SK-N-SH treated with all-trans-retinoic acid at 6 μM for 48 hours (cell line): Measurements from ENCODE around the gene GGNBP2.

Experiments
- BACH2 ChIP-seq: fragments of 250-450 bp; sonication (Bioruptor Pico); IDR thresholded peaks from 2 replicates; pipeline ENCODE4 v1.9.0; 2021; ENCODE audit warnings: mild to moderate bottlenecking, borderline replicate concordance
- SNAI2 ChIP-seq: fragments of 250-450 bp; sonication (Bioruptor Pico); IDR thresholded peaks from 2 replicates; pipeline ENCODE4 v1.5.0; 2020; ENCODE audit warnings: mild to moderate bottlenecking, moderate library complexity
- TCF4 ChIP-seq: fragments of 250-450 bp; sonication (Bioruptor Pico); IDR thresholded peaks from 2 replicates; pipeline ENCODE4 v1.8.0; 2021; ENCODE audit warnings: mild to moderate bottlenecking, moderate library complexity, borderline replicate concordance
- ZNF70 ChIP-seq: fragments of 450-650 bp; formaldehyde crosslinking; IDR thresholded peaks from 2 replicates; pipeline ENCODE4 v1.5.0; 2020; ENCODE audit warnings: mild to moderate bottlenecking, moderate library complexity
- ZNF8 ChIP-seq: fragments of 450-650 bp; formaldehyde crosslinking; IDR thresholded peaks from 2 replicates; pipeline ENCODE4 v1.5.0; 2020; ENCODE audit warnings: mild to moderate bottlenecking, moderate library complexity
- TF ChIP-seq, protein P1 (sequence below): fragments of 250-450 bp; sonication (Bioruptor Pico); IDR thresholded peaks from 2 replicates; pipeline ENCODE4 v1.5.0; 2020; ENCODE audit warnings: mild to moderate bottlenecking, moderate library complexity
- TF ChIP-seq, protein P2 (sequence below): fragments of 250-450 bp; sonication (Bioruptor Pico); IDR thresholded peaks from 2 replicates; pipeline ENCODE4 v1.8.0; 2020; ENCODE audit warnings: mild to moderate bottlenecking, moderate library complexity, borderline replicate concordance

Gene GGNBP2

DNA sequence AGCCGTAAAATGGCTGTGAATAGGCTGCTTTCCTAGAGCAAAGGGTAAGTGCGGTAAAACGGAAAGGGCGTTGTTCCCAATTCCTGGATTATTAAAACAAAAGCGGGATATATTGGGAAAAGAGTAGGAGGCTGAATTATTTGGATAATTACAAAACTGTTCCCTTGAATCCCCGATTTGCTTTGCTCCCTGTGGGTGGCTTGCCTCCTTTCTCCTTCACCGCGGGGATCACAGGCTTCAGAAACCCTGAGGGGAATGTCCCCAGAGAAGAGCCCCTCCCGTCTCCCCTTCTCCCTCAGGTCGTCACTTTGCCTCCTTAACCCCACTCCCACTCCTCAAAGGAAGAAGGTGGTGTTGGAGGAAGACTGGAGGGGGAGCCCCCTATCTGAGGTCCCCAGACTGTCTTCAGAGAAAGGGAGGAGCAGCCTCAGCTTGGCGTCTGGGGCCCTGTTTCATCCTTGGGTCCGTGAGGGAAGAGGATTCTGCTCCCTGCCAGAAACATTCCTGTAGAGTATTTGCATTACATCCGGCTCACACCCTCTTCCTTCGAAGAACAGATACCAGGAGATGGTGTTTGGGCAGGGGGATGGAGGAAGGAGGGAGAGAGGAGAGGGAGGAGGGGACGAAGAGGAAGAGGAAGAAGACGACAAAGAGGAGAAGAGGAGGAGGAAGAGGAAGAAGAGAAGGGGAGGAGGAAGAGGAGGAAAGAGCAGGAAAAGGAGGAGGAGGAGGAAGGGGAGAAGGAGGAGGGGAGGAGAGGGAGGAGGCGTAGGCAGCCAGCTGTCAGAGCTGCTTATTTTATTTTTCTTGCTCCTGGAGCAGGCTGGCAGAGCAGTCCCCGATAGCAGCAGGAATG, 88.4 kb downstream of the GGNBP2 start (continued):
- TF ChIP-seq, protein P1, sequence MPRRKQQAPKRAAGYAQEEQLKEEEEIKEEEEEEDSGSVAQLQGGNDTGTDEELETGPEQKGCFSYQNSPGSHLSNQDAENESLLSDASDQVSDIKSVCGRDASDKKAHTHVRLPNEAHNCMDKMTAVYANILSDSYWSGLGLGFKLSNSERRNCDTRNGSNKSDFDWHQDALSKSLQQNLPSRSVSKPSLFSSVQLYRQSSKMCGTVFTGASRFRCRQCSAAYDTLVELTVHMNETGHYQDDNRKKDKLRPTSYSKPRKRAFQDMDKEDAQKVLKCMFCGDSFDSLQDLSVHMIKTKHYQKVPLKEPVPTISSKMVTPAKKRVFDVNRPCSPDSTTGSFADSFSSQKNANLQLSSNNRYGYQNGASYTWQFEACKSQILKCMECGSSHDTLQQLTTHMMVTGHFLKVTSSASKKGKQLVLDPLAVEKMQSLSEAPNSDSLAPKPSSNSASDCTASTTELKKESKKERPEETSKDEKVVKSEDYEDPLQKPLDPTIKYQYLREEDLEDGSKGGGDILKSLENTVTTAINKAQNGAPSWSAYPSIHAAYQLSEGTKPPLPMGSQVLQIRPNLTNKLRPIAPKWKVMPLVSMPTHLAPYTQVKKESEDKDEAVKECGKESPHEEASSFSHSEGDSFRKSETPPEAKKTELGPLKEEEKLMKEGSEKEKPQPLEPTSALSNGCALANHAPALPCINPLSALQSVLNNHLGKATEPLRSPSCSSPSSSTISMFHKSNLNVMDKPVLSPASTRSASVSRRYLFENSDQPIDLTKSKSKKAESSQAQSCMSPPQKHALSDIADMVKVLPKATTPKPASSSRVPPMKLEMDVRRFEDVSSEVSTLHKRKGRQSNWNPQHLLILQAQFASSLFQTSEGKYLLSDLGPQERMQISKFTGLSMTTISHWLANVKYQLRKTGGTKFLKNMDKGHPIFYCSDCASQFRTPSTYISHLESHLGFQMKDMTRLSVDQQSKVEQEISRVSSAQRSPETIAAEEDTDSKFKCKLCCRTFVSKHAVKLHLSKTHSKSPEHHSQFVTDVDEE (CRISPR knock-in tag): no peak
- TF ChIP-seq ZNF8 (CRISPR knock-in tag): no peak
- no peak for TF ChIP-seq ZNF70 (CRISPR knock-in tag)
- TF ChIP-seq SNAI2: no peak
- no peak for TF ChIP-seq BACH2 (CRISPR knock-in tag)
- TF ChIP-seq TCF4 (CRISPR knock-in tag): no peak
- TF ChIP-seq, protein P2, sequence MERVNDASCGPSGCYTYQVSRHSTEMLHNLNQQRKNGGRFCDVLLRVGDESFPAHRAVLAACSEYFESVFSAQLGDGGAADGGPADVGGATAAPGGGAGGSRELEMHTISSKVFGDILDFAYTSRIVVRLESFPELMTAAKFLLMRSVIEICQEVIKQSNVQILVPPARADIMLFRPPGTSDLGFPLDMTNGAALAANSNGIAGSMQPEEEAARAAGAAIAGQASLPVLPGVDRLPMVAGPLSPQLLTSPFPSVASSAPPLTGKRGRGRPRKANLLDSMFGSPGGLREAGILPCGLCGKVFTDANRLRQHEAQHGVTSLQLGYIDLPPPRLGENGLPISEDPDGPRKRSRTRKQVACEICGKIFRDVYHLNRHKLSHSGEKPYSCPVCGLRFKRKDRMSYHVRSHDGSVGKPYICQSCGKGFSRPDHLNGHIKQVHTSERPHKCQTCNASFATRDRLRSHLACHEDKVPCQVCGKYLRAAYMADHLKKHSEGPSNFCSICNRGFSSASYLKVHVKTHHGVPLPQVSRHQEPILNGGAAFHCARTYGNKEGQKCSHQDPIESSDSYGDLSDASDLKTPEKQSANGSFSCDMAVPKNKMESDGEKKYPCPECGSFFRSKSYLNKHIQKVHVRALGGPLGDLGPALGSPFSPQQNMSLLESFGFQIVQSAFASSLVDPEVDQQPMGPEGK (CRISPR knock-in tag): no peak
